Fibroblast of lung (primary cell): Measurements from ENCODE around the gene RCAN2. TPM values are rescaled to one million over a fixed set of nuclear protein-coding genes. Genes with fewer than 3 reads are reported as not detected.
A peak's percentile ranks its signal among the peaks of the same experiment; 100 is the strongest.

Source experiments
- DNase-seq, 2 donors: peaks; one replicate each; pipeline versions ENCODE4 v3.0.0 to v3.0.0-alpha.2; 2010; ENCODE audit warnings: low read depth in 2 of 2
- H2AFZ ChIP-seq: 2 replicates; pipeline ENCODE4 v1.5.1; 2012; ENCODE audit warnings: low read length, control low read depth, inconsistent platforms
- H3K27ac ChIP-seq: 2 replicates; pipeline ENCODE4 v1.5.1; 2011; ENCODE audit warnings: low read length, control low read depth; ENCODE audit not compliant: insufficient read depth
- H3K27me3 ChIP-seq: 2 replicates; pipeline ENCODE4 v1.5.1; 2011; ENCODE audit warnings: mild to moderate bottlenecking, low read length; ENCODE audit not compliant: control insufficient read depth, insufficient read depth
- H3K36me3 ChIP-seq: 2 replicates; pipeline ENCODE4 v1.5.1; 2011; ENCODE audit warnings: low read length; ENCODE audit not compliant: control insufficient read depth, insufficient read depth
- H3K4me1 ChIP-seq: 2 replicates; pipeline ENCODE4 v1.5.1; 2011; ENCODE audit warnings: low read length; ENCODE audit not compliant: control insufficient read depth, insufficient read depth; ENCODE audit errors: extremely low read depth
- H3K4me2 ChIP-seq: 2 replicates; pipeline ENCODE4 v1.5.1; 2011; ENCODE audit warnings: low read length, control low read depth; ENCODE audit not compliant: insufficient read depth; ENCODE audit errors: extremely low read depth
- H3K4me3 ChIP-seq, 4 experiments: fragments of 200-600 bp in 1 of 4; sonication (generic) in 1 of 4; replicated peaks in 1 of 4; 2 replicates each; pipeline ENCODE4 v1.5.1; 2011 to 2016; ENCODE audit warnings: low read length in 4 of 4, low read depth in 3 of 4, mild to moderate bottlenecking in 3 of 4, control low read depth in 2 of 4, inconsistent platforms in 1 of 4, mixed read lengths in 1 of 4; ENCODE audit not compliant: insufficient read depth in 1 of 4; ENCODE audit errors: control extremely low read depth in 1 of 4
- H3K79me2 ChIP-seq: 2 replicates; pipeline ENCODE4 v1.5.1; 2012; ENCODE audit warnings: mild to moderate bottlenecking, low read length, inconsistent platforms; ENCODE audit not compliant: control insufficient read depth, insufficient read depth
- H3K9ac ChIP-seq: 2 replicates; pipeline ENCODE4 v1.5.1; 2011; ENCODE audit warnings: mild to moderate bottlenecking, low read length, control low read depth; ENCODE audit not compliant: insufficient read depth
- H3K9me3 ChIP-seq: 2 replicates; pipeline ENCODE4 v1.5.1; 2012; ENCODE audit warnings: low read depth, low read length; ENCODE audit not compliant: control insufficient read depth, insufficient read depth
- H4K20me1 ChIP-seq: 2 replicates; pipeline ENCODE4 v1.5.1; 2011; ENCODE audit warnings: low read length; ENCODE audit not compliant: control insufficient read depth, insufficient read depth; ENCODE audit errors: extremely low read depth
- EZH2 ChIP-seq: IDR thresholded peaks from 2 replicates; pipeline ENCODE4 v1.5.1; 2012; ENCODE audit warnings: low read length, control low read depth, mild to moderate bottlenecking; ENCODE audit errors: missing control alignments
- polyA minus RNA-seq: library from RNA; depleted of rRNA, polyadenylated mRNA; stranded (reverse); fragments of >200 nt; gene quantifications from 2 replicates; pipeline ENCODE4 v1.2.3, GENCODE V29; 2011; ENCODE audit warnings: low replicate concordance
- polyA plus RNA-seq, 2 donors: library from polyadenylated mRNA; depleted of rRNA in 1 of 2; stranded (reverse) in 1 of 2; unstranded in 1 of 2; fragments of >200 nt; gene quantifications; 2 replicates each; pipeline ENCODE4 v1.2.1, GENCODE V29; 2011 to 2012; ENCODE audit warnings: missing spikeins in 1 of 2
- total RNA-seq: library from RNA; depleted of rRNA; stranded (reverse); fragments of >200 nt; gene quantifications from 2 replicates; pipeline ENCODE4 v1.2.1, GENCODE V29; 2014
- TF ChIP-seq, protein P1 (sequence below), 2 donors: IDR thresholded peaks in 1 of 2; conservative IDR thresholded peaks in 1 of 2; 1 replicate in 1 of 2; 2 replicates in 1 of 2; pipeline ENCODE4 v1.5.1; 2011 to 2012; ENCODE audit warnings: low read length in 2 of 2, control low read depth in 1 of 2, inconsistent platforms in 1 of 2, low read depth in 1 of 2, mild to moderate bottlenecking in 1 of 2

RCAN2 gene
- total RNA-seq: 5.6 and 11.7 TPM in 2 replicates
- 4.6 and 38.0 TPM in 2 replicates for polyA plus RNA-seq
- polyA plus RNA-seq (2012): 4.1 and 31.4 TPM in 2 replicates
- 2.8 and 31.8 TPM in 2 replicates for polyA minus RNA-seq

DNA sequence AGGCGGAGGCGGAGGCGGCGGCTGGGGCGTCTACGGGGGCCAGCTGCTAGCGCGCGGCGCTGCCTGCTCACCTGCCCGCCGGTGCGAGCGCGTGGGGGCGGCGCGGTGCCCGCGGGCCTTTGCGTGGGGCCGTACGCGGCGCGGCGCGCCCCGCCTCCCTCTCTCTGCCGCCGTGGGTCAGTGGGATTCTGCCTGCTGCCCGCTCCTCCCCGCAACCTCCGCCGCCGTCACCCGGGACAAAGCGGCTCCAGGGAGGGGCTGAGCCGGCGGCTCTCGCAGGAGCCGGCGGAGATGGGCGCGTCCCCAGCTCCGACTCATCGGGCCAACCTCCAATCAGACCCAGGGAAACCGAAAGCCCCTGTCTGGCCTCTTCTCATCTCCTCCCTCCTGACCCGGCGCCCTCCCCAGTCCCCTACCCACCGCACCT is at the start of gene RCAN2:
RCAN2 (minus strand) TSS at position 249 of the 427 bp plus-strand sequence.
- peak; percentile 25 to 26 for DNase-seq
- H3K9me3 ChIP-seq: no peaks in the 10 kb centered on the region
- H3K9ac ChIP-seq: peak within 1 kb of the TSS; percentile 62
- TF ChIP-seq EZH2: no peak
- TF ChIP-seq, protein P1, sequence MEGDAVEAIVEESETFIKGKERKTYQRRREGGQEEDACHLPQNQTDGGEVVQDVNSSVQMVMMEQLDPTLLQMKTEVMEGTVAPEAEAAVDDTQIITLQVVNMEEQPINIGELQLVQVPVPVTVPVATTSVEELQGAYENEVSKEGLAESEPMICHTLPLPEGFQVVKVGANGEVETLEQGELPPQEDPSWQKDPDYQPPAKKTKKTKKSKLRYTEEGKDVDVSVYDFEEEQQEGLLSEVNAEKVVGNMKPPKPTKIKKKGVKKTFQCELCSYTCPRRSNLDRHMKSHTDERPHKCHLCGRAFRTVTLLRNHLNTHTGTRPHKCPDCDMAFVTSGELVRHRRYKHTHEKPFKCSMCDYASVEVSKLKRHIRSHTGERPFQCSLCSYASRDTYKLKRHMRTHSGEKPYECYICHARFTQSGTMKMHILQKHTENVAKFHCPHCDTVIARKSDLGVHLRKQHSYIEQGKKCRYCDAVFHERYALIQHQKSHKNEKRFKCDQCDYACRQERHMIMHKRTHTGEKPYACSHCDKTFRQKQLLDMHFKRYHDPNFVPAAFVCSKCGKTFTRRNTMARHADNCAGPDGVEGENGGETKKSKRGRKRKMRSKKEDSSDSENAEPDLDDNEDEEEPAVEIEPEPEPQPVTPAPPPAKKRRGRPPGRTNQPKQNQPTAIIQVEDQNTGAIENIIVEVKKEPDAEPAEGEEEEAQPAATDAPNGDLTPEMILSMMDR (conservative IDR thresholded peaks at IDR 0.05 in 1 of 2, IDR thresholded peaks at IDR 0.05 in 1 of 2; ENCODE audit: low read depth in 1 of 2, low read length in 2 of 2): no peak
- H3K36me3 ChIP-seq: no peaks in the 10 kb centered on the region
- H2AFZ ChIP-seq: peak within 1 kb of the TSS; percentile 62
- peaks cover 7% of the 10 kb centered on the region for H3K27me3 ChIP-seq
- peak within 1 kb of the TSS; percentile 88 for H3K4me2 ChIP-seq
- H3K4me3 ChIP-seq: peak within 1 kb of the TSS; percentile 36 to 63 (median 58)
- no peak within 1 kb of the TSS for H3K27ac ChIP-seq
- no peaks in the 10 kb centered on the region for H3K79me2 ChIP-seq
- no peaks in the 10 kb centered on the region for H4K20me1 ChIP-seq
- H3K4me1 ChIP-seq: no peaks in the 10 kb centered on the region

DNA sequence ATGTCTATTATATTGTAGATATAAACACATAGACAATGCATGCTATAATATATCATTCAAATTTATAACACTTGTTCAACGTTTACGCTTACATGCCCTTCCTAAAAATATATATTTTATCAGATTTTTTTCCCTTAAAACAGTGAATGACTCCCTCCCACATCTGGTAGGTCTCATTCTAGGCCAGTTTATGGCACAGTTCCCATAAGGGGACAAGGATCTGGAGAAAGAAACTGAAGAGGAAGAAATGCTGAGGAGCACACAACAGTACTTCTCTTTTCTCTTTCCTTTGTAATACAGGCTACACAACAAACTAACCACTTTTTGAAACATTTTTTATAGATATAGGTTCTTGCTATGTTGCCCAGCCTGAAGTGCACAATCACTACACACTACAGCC is 48.6 kb upstream of the RCAN2 start:
- Histone ChIP-seq H3K27me3 (no peaks in the 10 kb centered on the region), H2AFZ (no peak overlapping the region), H3K9ac (no peak overlapping the region), H3K9me3 (no peaks in the 10 kb centered on the region), H3K4me3 (no peak overlapping the region), H3K4me2 (no peak overlapping the region), H3K36me3 (no peaks in the 10 kb centered on the region), H4K20me1 (no peaks in the 10 kb centered on the region), H3K4me1 (no peaks in the 10 kb centered on the region), H3K27ac (no peak overlapping the region), H3K79me2 (no peaks in the 10 kb centered on the region)
- no peak for DNase-seq
- TF ChIP-seq, protein P1 (conservative IDR thresholded peaks at IDR 0.05 in 1 of 2, IDR thresholded peaks at IDR 0.05 in 1 of 2; ENCODE audit: low read depth in 1 of 2, low read length in 2 of 2): no peak
- no peak for TF ChIP-seq EZH2

- TF ChIP-seq EZH2: no peak
- TF ChIP-seq, protein P1 (conservative IDR thresholded peaks at IDR 0.05 in 1 of 2, IDR thresholded peaks at IDR 0.05 in 1 of 2; ENCODE audit: low read depth in 1 of 2, low read length in 2 of 2): no peak
- H3K9ac ChIP-seq: no peak overlapping the region
- H3K4me2 ChIP-seq: no peak overlapping the region
- H3K4me3 ChIP-seq: no peak overlapping the region
- no peaks in the 10 kb centered on the region for H3K27me3 ChIP-seq
- H4K20me1 ChIP-seq: no peaks in the 10 kb centered on the region
- H3K9me3 ChIP-seq: no peaks in the 10 kb centered on the region
- no peak for DNase-seq
- H3K4me1 ChIP-seq: no peaks in the 10 kb centered on the region
- H2AFZ ChIP-seq: no peak overlapping the region
- H3K36me3 ChIP-seq: no peaks in the 10 kb centered on the region
- H3K79me2 ChIP-seq: no peaks in the 10 kb centered on the region
- H3K27ac ChIP-seq: no peak overlapping the region
Observed at GRCh38 chr6:46538800-46539480, 47.7 kb upstream of the RCAN2 start.
